HG02571 (cell line): ENCODE measurements around the gene AMFR.

Experiments
- ATAC-seq: cut with Tn5 transposase; IDR thresholded peaks from one replicate; pipeline ENCODE4 v1.9.1; 2021; ENCODE audit warnings: mild to moderate bottlenecking, moderate library complexity; ENCODE audit not compliant: unreplicated experiment

The AMFR gene

DNA sequence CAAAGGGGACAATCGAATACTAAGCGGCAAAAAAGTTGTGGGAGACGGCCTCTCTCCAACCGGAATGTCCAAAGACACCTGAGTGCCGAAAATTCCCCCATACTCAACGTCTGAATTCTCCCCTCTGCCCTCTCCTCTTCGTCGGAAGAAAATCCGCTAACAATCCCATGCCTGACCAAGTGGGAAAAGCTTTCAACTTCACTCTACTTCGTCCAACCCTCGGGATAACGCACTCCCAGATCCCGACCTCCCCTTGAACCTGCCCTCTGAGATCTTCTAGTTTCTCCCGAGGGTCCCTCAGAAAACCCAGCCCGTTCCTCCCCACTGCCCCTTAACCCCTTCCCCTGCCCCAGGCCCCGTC is 961 bp downstream of the AMFR start:
- no peak for ATAC-seq

DNA sequence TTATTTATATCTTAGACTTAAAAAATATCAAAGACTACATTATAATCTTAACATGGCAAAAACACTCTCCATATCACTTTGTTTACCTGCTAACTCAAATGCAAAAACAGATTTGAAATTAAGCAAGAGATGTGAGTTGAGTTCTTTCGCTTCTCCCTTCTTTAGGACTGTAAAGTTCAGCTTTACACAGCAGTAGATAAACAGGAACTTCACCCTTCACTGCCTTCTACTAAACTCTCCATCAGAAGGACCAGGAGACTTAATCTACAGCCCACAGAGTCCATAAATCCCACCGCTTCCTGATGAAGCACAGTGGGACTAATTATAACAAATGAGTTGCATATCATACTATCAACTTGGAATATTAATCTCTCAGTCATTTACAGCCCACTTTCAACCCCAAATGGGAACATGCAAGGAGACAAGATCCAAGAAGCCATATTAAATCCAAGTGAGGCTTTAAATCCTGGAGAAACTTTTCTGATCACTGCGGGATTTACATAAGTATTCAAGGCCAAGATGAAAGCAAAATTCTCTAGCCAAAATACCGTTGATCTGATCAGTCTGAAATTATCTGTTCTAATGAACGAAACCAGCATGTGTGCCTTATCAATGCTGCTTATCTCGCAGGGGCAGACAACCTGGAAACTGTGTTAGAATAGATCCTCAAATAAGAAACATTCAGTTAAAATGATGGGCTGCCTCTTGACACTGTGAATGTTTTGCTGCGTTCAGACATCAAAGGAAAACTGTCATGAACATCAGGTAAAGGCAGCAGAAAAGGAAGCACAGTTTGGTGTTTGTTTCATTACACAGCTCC is 1.6 kb downstream of the AMFR start:
- no peak for ATAC-seq

GRCh38 chr16:56422896-56423441 is 2.4 kb downstream of the AMFR start:
- ATAC-seq = no peak

- no peak for ATAC-seq
These were observed 3.2 kb downstream of the AMFR start for GRCh38 chr16:56421976-56422669.

- ATAC-seq = no peak
These were observed 4.0 kb downstream of the AMFR start for GRCh38 chr16:56421313-56421712.

- no peak for ATAC-seq
These were observed 4.7 kb downstream of the AMFR start for GRCh38 chr16:56420613-56421012.

DNA sequence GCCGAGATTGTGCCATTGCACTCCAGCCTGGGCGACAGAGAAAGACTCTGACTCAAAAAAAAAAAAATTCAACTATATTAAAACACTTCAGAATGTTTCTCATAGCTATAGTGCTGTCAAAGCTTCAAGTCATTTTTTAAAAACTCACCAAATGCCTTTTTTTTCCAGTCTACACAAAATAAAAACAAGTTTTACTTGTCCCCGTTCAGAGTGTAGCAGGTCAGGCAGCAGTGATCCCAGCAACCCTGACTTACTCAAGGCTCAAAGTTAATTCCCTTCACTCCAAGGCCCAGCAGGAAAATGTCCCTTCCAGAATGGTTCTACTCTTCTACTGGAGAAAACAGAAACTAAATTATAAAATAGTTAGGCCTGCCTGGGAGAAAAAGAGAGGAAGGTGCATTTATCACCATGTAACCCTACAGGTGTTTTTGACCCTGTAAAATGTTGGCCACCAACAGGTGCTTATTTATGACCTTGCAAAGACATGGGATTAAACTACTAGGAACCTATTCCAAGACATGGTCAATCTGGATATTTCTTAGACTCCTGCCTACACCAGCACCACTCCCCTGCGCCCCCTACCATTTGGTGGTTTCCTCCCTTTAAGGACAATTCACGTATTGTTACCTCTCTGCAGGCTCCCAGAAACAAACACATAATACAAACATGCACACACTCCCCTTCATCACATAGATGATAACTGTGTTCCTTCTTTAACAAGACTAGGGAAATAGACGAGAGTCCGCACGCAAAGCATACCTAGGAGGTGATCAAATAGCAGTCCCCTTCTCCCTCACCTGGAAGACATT is 5.4 kb downstream of the AMFR start:
- no peak for ATAC-seq

GRCh38 chr16:56417138-56417537 is 8.2 kb downstream of the AMFR start:
- no peak for ATAC-seq

DNA sequence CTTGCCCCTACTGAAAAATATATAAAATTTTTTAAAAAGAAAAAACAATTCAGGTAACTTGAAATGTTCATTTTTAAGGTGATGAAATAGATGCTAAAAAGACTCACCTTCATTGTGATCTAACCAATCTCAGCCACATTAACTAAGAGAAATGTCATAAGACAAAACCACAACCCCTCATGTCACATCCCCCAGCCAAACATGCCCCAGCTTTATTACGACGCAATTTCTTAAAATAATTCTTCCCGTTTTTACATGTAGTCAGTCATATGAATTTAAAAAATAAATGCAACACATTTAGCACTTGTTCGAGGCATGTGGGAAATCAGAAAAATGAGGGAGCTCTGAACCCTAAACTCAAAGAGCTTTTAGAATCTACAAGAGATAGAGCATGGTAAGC is 9.5 kb downstream of the AMFR start:
- ATAC-seq = no peak

DNA sequence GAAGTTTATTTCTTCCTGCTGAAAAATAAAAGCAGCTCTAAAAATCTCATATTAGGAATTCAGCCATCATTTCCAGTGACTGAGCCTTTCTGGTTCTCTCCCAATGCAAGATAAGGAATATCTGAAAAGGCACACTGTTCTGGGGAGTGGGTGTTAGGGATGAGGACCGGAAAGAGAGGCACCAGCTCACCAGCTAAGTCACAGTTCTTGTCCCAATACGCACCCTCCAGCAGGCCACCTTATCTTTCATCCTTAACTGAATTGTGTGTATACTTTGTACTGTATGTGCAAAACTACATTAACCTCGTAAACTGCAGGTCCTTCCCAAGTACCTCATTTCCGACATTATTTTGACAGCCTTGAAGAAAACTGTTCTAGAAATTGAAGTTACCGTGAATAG is 11.0 kb downstream of the AMFR start:
- ATAC-seq = no peak

- ATAC-seq = no peak
These were observed 12.0 kb downstream of the AMFR start for GRCh38 chr16:56413381-56413780.

DNA sequence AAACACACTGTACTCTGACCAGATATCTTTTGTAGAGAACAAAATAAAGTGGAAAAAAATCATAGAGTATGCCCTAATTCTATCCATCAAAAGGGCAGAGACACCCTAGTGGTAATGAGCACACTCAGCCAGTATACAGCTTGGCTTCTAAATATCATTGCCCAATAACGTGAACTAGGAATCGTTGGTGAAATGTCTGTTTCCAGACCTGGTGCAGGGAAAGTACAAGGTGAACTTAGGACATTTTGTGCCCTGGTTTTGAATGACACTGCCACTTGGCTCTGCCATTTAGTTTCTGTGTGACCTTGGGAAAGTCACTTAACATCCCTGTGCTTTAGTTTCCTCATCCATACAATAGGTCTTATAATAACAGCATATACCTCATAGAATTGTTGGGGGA is 13.7 kb downstream of the AMFR start:
- ATAC-seq = no peak

GRCh38 chr16:56411123-56411522 is 14.2 kb downstream of the AMFR start:
- no peak for ATAC-seq

DNA sequence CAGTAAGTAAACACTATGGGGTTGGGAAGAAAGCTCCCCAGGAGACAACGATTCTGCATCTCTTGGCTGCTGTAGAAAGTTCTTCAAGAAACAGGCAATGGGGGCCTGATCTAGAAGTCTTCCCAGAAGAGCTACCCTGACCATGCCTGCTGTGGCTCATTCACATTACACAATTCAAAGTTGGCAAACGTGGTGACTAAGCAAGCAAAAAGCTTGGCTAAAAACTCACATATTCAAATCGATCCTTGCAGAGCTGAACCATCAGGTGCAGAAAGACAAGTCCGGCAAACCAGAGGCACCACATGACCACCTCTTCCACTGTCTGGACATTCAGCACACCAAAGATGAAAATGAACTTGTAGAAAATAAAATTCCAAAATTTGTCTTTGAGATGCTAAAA is 16.1 kb downstream of the AMFR start:
- no peak for ATAC-seq

- ATAC-seq = no peak
These were observed 16.8 kb downstream of the AMFR start for GRCh38 chr16:56408379-56409098.

DNA sequence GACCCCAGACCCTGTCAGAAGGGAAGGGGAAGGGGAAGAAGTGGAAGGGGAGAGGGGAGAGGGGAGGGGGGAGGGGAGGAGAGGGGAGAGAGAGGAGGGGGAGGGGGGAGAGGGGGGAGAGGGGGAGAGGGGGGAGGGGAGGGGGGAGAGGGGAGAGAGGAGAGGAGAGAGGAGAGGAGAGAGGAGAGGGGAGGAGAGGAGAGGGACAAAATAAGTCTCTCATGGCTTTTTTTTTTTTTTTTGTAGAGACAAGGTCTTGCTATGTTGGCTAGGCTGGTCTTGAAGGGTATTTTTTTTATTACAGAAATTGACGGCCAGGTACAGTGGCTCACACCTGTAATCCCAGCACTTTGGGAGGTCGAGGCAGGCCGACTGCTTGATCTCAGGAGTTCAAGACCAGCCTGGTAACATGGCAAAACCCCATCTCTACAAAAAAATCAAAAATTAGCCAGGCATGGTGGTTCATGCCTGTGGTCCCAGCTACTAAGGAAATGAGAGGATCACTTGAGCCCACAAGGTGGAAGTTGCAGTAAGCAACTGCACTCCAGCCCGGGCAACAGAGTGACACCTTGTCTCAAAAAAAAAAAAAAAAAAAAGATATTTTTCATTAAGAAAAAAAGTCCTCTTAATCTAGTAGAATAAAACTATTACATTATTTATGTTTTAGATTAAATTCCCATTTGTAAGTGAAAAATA is 19.2 kb downstream of the AMFR start:
- no peak for ATAC-seq

- no peak for ATAC-seq
These were observed 23.9 kb downstream of the AMFR start for GRCh38 chr16:56401482-56401881.

- ATAC-seq = no peak
These were observed 24.9 kb downstream of the AMFR start for GRCh38 chr16:56400458-56400857.

- ATAC-seq = no peak
These were observed 25.9 kb downstream of the AMFR start for GRCh38 chr16:56399486-56399885.

DNA sequence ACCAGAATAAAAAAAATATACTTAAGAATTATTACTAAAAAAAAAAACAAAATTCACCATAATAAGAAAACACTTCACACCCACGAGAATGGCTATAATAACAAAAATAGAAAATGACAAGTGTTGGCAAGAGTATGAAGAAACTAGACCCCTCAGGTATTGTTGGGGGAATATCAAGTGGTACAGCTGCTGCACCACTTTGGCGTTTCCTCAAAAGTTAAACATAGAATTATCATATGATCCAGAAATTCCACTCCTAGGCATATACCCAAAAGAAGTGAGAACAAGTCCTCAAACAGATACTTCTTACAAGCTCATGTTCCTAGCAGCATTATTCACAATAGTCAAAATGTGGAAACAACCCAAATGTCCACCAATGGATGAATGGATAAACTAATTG is 26.3 kb downstream of the AMFR start:
- ATAC-seq = no peak
